Measurements from ENCODE around the gene CYP1B1.
A peak's percentile ranks its signal among the peaks of the same experiment; 100 is the strongest.
"Not testable (repeated sequence)": the region's sequence is repeated elsewhere in the genome, so short reads cannot be mapped to it uniquely, and the experiment has no call there.

Gene CYP1B1

GRCh38 chr2:38030635-38031355, 45.2 kb downstream of the CYP1B1 start:
- TF ChIP-seq, protein P1, sequence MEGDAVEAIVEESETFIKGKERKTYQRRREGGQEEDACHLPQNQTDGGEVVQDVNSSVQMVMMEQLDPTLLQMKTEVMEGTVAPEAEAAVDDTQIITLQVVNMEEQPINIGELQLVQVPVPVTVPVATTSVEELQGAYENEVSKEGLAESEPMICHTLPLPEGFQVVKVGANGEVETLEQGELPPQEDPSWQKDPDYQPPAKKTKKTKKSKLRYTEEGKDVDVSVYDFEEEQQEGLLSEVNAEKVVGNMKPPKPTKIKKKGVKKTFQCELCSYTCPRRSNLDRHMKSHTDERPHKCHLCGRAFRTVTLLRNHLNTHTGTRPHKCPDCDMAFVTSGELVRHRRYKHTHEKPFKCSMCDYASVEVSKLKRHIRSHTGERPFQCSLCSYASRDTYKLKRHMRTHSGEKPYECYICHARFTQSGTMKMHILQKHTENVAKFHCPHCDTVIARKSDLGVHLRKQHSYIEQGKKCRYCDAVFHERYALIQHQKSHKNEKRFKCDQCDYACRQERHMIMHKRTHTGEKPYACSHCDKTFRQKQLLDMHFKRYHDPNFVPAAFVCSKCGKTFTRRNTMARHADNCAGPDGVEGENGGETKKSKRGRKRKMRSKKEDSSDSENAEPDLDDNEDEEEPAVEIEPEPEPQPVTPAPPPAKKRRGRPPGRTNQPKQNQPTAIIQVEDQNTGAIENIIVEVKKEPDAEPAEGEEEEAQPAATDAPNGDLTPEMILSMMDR (conservative IDR thresholded peaks at IDR 0.05; ENCODE audit: control insufficient read depth, insufficient read depth, low read depth, low read length), result no peak
- no peak overlapping the region for H3K4me3 ChIP-seq (ENCODE audit: control insufficient read depth, low read depth, low read length)
- peak; percentile 65 for DNase-seq (ENCODE audit: low read depth)

DNA sequence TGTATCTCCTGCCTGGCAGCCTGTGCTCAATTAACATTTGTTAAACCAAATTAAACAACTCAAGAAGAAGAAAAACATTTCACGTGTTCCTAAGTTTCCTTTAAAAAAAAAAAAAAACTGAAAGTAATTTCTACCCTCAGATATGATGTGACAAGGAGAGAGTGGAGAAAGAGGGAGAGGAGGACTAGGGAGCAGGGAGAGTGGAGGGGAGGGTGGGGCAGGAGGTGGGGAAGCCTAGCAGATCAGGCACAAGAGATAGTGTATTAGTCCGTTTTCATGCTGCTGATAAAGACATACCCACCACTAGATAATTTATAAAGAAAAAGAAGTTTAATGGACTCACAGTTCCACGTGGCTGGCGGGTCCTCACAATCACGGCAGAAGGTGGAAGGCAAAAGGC, 46.4 kb downstream of the CYP1B1 start:
- TF ChIP-seq, protein P1 (conservative IDR thresholded peaks at IDR 0.05; ENCODE audit: control insufficient read depth, insufficient read depth, low read depth, low read length), result no peak
- no peak for DNase-seq (ENCODE audit: low read depth)
- no peak overlapping the region for H3K4me3 ChIP-seq (ENCODE audit: control insufficient read depth, low read depth, low read length)

DNA sequence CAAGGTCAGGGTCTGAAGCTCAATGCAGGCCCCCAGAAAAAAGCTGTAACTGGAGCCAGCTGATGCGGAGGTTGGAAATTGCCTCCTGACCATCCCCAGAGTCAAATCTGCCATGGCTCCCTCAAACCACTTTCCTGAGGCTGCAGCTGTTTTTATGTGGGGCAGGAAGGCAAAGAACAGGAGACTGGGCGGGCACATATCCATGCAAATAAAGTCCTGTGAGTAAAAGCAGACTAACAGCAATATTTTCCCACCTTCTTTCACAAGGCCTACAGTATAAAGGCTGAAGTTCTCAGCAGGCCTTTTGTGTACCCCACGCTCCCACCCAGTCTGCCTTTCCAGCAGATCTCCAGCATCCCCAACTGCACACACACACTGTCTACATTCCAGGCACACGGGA, 47.1 kb downstream of the CYP1B1 start:
- TF ChIP-seq, protein P1 (conservative IDR thresholded peaks at IDR 0.05; ENCODE audit: control insufficient read depth, insufficient read depth, low read depth, low read length), result no peak
- no peak overlapping the region for H3K4me3 ChIP-seq (ENCODE audit: control insufficient read depth, low read depth, low read length)
- DNase-seq (ENCODE audit: low read depth), result no peak

DNA sequence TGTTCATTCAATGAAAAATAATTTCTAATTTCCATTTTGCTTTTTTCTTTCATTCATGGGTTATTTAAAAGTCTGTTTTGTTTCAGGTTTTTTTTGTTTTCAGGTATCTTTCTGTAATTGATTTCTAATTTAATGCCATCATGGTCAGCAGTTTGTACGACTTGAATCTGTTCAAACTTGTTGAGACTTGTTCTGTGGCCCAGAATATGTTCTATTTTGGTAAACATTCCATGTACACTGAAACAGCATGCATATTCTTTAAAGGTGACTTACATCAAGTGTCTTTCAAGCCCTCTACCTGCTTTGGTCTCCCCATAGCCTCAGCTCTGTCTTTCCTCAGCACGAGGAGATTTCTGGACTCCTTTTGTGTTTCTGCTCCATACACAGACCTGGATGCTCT, 49.1 kb downstream of the CYP1B1 start:
- TF ChIP-seq, protein P1 (conservative IDR thresholded peaks at IDR 0.05; ENCODE audit: control insufficient read depth, insufficient read depth, low read depth, low read length), result no peak
- DNase-seq (ENCODE audit: low read depth), result no peak

DNA sequence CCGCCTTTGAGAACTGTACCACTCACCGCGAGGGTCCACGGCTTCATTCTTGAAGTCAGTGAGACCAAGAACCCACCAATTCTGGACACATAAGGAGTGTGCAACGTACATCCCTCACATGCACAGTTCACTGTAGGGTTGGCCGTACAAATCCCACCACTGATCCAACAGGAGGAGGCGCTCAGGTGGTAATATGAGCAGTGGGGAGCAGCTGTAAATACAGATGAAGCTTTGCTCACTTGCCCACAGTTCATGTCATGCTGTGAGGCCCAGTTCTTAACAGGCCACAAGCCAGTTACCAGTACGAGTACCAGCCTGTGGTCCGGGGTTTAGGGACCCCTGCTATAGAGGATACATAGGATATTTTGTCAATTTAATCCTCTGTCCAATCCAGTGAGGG, 54.4 kb downstream of the CYP1B1 start:
- H3K4me3 ChIP-seq (ENCODE audit: control insufficient read depth, low read depth, low read length), result no peak overlapping the region
- DNase-seq (ENCODE audit: low read depth), result no peak
- TF ChIP-seq, protein P1 (conservative IDR thresholded peaks at IDR 0.05; ENCODE audit: control insufficient read depth, insufficient read depth, low read depth, low read length), result no peak

More for the DNA sequence above, 49.1 kb downstream of the CYP1B1 start:
- H3K4me3 ChIP-seq (ENCODE audit: control insufficient read depth, low read depth, low read length), result no peak overlapping the region

DNA sequence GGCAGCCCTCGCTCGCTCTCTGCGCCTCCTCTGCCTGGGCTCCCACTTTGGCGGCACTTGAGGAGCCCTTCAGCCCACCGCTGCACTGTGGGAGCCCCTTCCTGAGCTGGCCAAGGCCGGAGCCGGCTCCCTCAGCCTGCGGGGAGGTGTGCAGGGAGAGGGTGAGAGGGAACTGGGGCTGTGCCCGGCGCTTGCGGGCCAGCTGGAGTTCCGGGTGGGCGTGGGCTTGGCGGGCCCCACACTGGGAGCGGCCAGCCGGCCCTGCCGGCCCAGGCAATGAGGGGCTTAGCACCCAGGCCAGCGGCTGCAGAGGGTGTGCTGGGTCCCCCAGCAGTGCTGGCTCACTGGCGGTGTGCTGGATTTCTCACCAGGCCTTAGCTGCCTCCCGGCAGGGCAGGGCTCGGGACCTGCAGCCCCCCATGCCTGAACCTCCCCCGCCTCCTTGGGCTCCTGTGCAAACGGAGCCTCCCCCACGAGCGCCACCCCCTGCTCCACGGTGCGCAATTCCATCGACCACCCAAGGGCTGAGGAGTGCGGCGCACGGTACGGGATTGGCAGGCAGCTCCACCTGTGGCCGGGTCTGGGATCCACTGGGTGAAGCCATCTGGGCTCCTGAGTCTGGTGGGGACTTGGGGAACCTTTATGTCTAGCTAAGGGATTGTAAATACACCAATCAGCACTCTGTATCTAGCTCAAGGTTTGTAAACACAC, 55.4 kb downstream of the CYP1B1 start:
- not testable (repeated sequence) for H3K4me3 ChIP-seq (ENCODE audit: control insufficient read depth, low read depth, low read length); DNase-seq (ENCODE audit: low read depth)

- no peak overlapping the region for H3K4me3 ChIP-seq (ENCODE audit: control insufficient read depth, low read depth, low read length)
- TF ChIP-seq, protein P1 (conservative IDR thresholded peaks at IDR 0.05; ENCODE audit: control insufficient read depth, insufficient read depth, low read depth, low read length), result no peak
- DNase-seq (ENCODE audit: low read depth), result no peak
Measured at GRCh38 chr2:38017836-38018235, 58.1 kb downstream of the CYP1B1 start.

Data from fibroblast of mammary gland (primary cell).